Spleen (tissue), 11 donors: ENCODE measurements around the gene MRPL23. TPM values are rescaled to one million over a fixed set of nuclear protein-coding genes. Genes with fewer than 3 reads are reported as not detected.

ENCODE experiments used
- DNase-seq: peaks from one replicate; pipeline ENCODE4 v3.0.0-alpha.2; 2020
- H3K27ac ChIP-seq, 8 donors: fragments of 200-600 bp; sonication (generic) in 7 of 8; 1 replicate in 4 of 8; 2 replicates in 4 of 8; pipeline versions ENCODE4 v1.5.0 to v1.8.0; 2016 to 2021; ENCODE audit warnings: inconsistent platforms in 4 of 8, mild to moderate bottlenecking in 4 of 8, moderate library complexity in 1 of 8
- H3K27me3 ChIP-seq, 7 donors: fragments of 200-600 bp; sonication (generic) in 6 of 7; replicated peaks in 1 of 7; 1 replicate in 4 of 7; 2 replicates in 3 of 7; pipeline versions ENCODE4 v1.5.0 to v1.8.0; 2016 to 2021; ENCODE audit warnings: inconsistent platforms in 3 of 7, mild to moderate bottlenecking in 1 of 7
- H3K36me3 ChIP-seq, 6 donors: fragments of 200-600 bp; sonication (generic) in 5 of 6; 1 replicate in 4 of 6; 2 replicates in 2 of 6; pipeline versions ENCODE4 v1.5.0 to v1.8.0; 2016 to 2021; ENCODE audit warnings: inconsistent platforms in 2 of 6
- H3K4me1 ChIP-seq, 6 donors: fragments of 200-600 bp; sonication (generic) in 5 of 6; 1 replicate in 3 of 6; 2 replicates in 3 of 6; pipeline versions ENCODE4 v1.5.0 to v1.8.0; 2016 to 2021; ENCODE audit warnings: inconsistent platforms in 3 of 6
- H3K4me3 ChIP-seq, 8 donors: fragments of 200-600 bp; sonication (generic) in 7 of 8; 1 replicate in 4 of 8; 2 replicates in 4 of 8; pipeline versions ENCODE4 v1.5.0 to v1.8.0; 2016 to 2021; ENCODE audit warnings: inconsistent platforms in 4 of 8, mild to moderate bottlenecking in 4 of 8, moderate library complexity in 2 of 8
- H3K9me3 ChIP-seq, 8 donors: fragments of 200-600 bp; sonication (generic) in 7 of 8; 1 replicate in 4 of 8; 2 replicates in 4 of 8; pipeline versions ENCODE4 v1.5.0 to v1.8.0; 2016 to 2021; ENCODE audit warnings: inconsistent platforms in 4 of 8
- CTCF ChIP-seq, 11 experiments: fragments of 200-600 bp in 7 of 11; fragments of 450-650 bp in 4 of 11; sonication (generic) in 4 of 11; IDR thresholded peaks in 8 of 11; conservative IDR thresholded peaks in 3 of 11; 1 replicate in 7 of 11; 2 replicates in 4 of 11; pipeline versions ENCODE4 v1.4.0 to v1.8.0; 2016 to 2021; ENCODE audit warnings: antibody characterized with exemption in 11 of 11, inconsistent platforms in 4 of 11, mild to moderate bottlenecking in 1 of 11
- POLR2A ChIP-seq, 3 donors: fragments of 450-650 bp; IDR thresholded peaks; one replicate each; pipeline ENCODE4 v1.5.1; 2017; ENCODE audit warnings: antibody characterized with exemption in 3 of 3, mild to moderate bottlenecking in 1 of 3
- POLR2AphosphoS5 ChIP-seq, 3 donors: sonication (generic); formaldehyde crosslinking; IDR thresholded peaks; one replicate each; pipeline ENCODE4 v1.5.1; 2017; ENCODE audit warnings: antibody characterized with exemption in 3 of 3
- WGBS, 5 donors: extraction: QIAGEN DNeasy Blood & Tissue Kit in 3 of 5; methylation state at CpG; one replicate each; pipeline versions ENCODE4 v1.1.5 to v1.1.7; 2013 to 2018; 5-methylcytosine and 5-hydroxymethylcytosine counted together
- intact Hi-C: fragments of 100-400 bp; cut with DNase I; formaldehyde crosslinking; loops from one replicate; pipeline ENCODE4 v1.15.0; 2023; ENCODE audit warnings: low total_unique reads
- polyA plus RNA-seq, 3 donors: library from polyadenylated mRNA; stranded (reverse); fragments of 200-250 nt; gene quantifications; one replicate each; pipeline ENCODE4 v1.2.1, GENCODE V29; 2013
- total RNA-seq, 7 donors: library from RNA; depleted of rRNA in 3 of 7; stranded (reverse); fragments of >200 nt in 3 of 7; fragmentation: NEBNext Ultra II Directional in 4 of 7; extraction: Animal tissue kit (Norgen Biotek cat#: 25700) in 4 of 7; gene quantifications; one replicate each; pipeline versions ENCODE4 v1.1.0 to v1.2.1, GENCODE V29; 2016 to 2021
- donor health status: healthy with polysubstance abuse.
- donor health status: DM: no; HTN: no; CAD: no; lungs with moderate emphysema.
- donor health status: DM: no; HTN: no; CAD: no.
- donor health status: Bipolar disorder and iron deficiency.
- donor health status: healthy.
- donor health status: DM: no; HTN: no; CAD: no.
- donor health status: DM: yes; HTN: yes; CAD: no.

The MRPL23 gene
- total and polyA plus RNA-seq, 10 donors = 32.5 to 160 (median 54.0) TPM

GRCh38 chr11:1917523-1918435 lies 29.4 kb upstream of the MRPL23 start:
- peaks cover 0 to 19% (median 0%) of the 10 kb centered on the region in 7 donors for H3K27me3 ChIP-seq
- 67 to 80% (median 71%) methylated on average over 17 to 34 of the region's 34 CpGs for WGBS, 5 donors
- DNase-seq = peak; percentile 85
- no peaks in the 10 kb centered on the region for H3K9me3 ChIP-seq
- H3K4me1 ChIP-seq = peaks cover 0 to 21% (median 2%) of the 10 kb centered on the region in 6 donors
- peak overlapping the region in 2 of 8 donors; percentile 30 to 46 for H3K27ac ChIP-seq
- no peaks in the 10 kb centered on the region for H3K36me3 ChIP-seq
- intact Hi-C loops = loop anchor here (5.0 kb wide), 1 partner anchor 35 kb away; no protein-coding TSS in a partner anchor
- TF ChIP-seq POLR2AphosphoS5 (IDR thresholded peaks at IDR 0.05) (peak; percentile 6 to 67 (median 18)), CTCF (IDR thresholded peaks at IDR 0.05 in 8 of 11, conservative IDR thresholded peaks at IDR 0.05 in 3 of 11) (peak; percentile 11 to 69 (median 45)), POLR2A (IDR thresholded peaks at IDR 0.05) (no peak)
- no peak overlapping the region for H3K4me3 ChIP-seq

GRCh38 chr11:1918436-1919315 lies 28.5 kb upstream of the MRPL23 start:
- peak; percentile 75 for DNase-seq
- Histone ChIP-seq H3K27ac (no peak overlapping the region), H3K4me3 (no peak overlapping the region), H3K9me3 (no peaks in the 10 kb centered on the region), H3K36me3 (no peaks in the 10 kb centered on the region), H3K27me3 (peaks cover 0 to 23% (median 0%) of the 10 kb centered on the region in 7 donors), H3K4me1 (peaks cover 0 to 20% (median 2%) of the 10 kb centered on the region in 6 donors)
- TF ChIP-seq POLR2AphosphoS5 (IDR thresholded peaks at IDR 0.05) (peak; percentile 4 to 18 (median 5)), CTCF (IDR thresholded peaks at IDR 0.05 in 8 of 11, conservative IDR thresholded peaks at IDR 0.05 in 3 of 11) (no peak)
- 78 to 87% (median 83%) methylated on average over 17 to 29 of the region's 29 CpGs for WGBS, 5 donors
- intact Hi-C loops = loop anchor here (5.0 kb wide), 1 partner anchor 36 kb away; no protein-coding TSS in a partner anchor

- Histone ChIP-seq H3K27me3 (peaks cover 0 to 23% (median 0%) of the 10 kb centered on the region in 7 donors), H3K4me3 (no peak within 1 kb of the TSS), H3K4me1 (peaks cover 0 to 20% (median 2%) of the 10 kb centered on the region in 6 donors), H3K36me3 (no peaks in the 10 kb centered on the region), H3K27ac (no peak within 1 kb of the TSS), H3K9me3 (no peaks in the 10 kb centered on the region)
- TF ChIP-seq CTCF (IDR thresholded peaks at IDR 0.05 in 8 of 11, conservative IDR thresholded peaks at IDR 0.05 in 3 of 11) (no peak), POLR2AphosphoS5 (IDR thresholded peaks at IDR 0.05) (peak in 2 of 3 donors; percentile 4 to 62)
- DNase-seq = peak; percentile 69
- intact Hi-C loops = loop anchor here (5.0 kb wide), 1 partner anchor 37 kb away; no protein-coding TSS in a partner anchor
- 83 to 90% (median 85%) methylated on average over 21 to 31 of the region's 31 CpGs for WGBS, 5 donors
These were observed 27.6 kb upstream of the MRPL23 start, which contains the start of gene TNNT3 for GRCh38 chr11:1919391-1920127. TNNT3 (plus strand) TSS chr11:1919703; CDS start chr11:1922875, 3,172 bp downstream.
